A549 (cell line): ENCODE data around the gene ATG5.

Experiments
- CTCF ChIP-seq: fragments of >200 bp; sonication (Bioruptor Twin); formaldehyde crosslinking; IDR thresholded peaks from 3 replicates; pipeline ENCODE4 v1.5.1; 2016
- RAD21 ChIP-seq, 2 experiments: fragments of >200 bp in 1 of 2; sonication (Bioruptor Twin) in 1 of 2; formaldehyde crosslinking in 1 of 2; IDR thresholded peaks in 1 of 2; conservative IDR thresholded peaks in 1 of 2; 2 replicates in 1 of 2; 3 replicates in 1 of 2; pipeline ENCODE4 v1.6.1; 2012 to 2018; ENCODE audit warnings: inconsistent platforms in 1 of 2

GRCh38 chr6:106287215-106287614, 38.3 kb downstream of the ATG5 start:
- no peak for TF ChIP-seq RAD21 (conservative IDR thresholded peaks at IDR 0.05 in 1 of 2, IDR thresholded peaks at IDR 0.05 in 1 of 2)
- no peak for TF ChIP-seq CTCF
